OCI-LY3 (cell line): ENCODE data around the gene TBX19.

Experiments used
- H2AFZ ChIP-seq: fragments of 200-600, 300-600 bp; shearing (Covaris generic); 2 replicates; pipeline ENCODE4 v1.6.0; 2014; ENCODE audit warnings: antibody characterized with exemption, low read depth, low read length
- H3K27ac ChIP-seq: fragments of 200-600, 300-600 bp; sonication (generic); 2 replicates; pipeline ENCODE4 v1.5.1; 2014; ENCODE audit warnings: mild to moderate bottlenecking, low read length, moderate library complexity, mixed read lengths
- H3K27me3 ChIP-seq: fragments of 200-600, 300-600 bp; sonication (generic); 2 replicates; pipeline ENCODE4 v1.6.1; 2014; ENCODE audit warnings: low read depth, low read length, mixed read lengths
- H3K36me3 ChIP-seq: fragments of 200-600, 300-600 bp; sonication (generic); replicated peaks from 2 replicates; pipeline ENCODE3; 2014; ENCODE audit warnings: low read depth, low read length, mixed read lengths
- H3K4me1 ChIP-seq: fragments of 300-600, 200-600 bp; sonication (generic); 2 replicates; pipeline ENCODE4 v1.6.1; 2014; ENCODE audit warnings: low read length, mixed read lengths
- H3K4me2 ChIP-seq: fragments of 200-600, 300-600 bp; sonication (generic); 2 replicates; pipeline ENCODE4 v1.6.1; 2014; ENCODE audit warnings: low read length, mixed read lengths
- H3K4me3 ChIP-seq: fragments of 300-600, 200-600 bp; sonication (generic); 2 replicates; pipeline ENCODE4 v1.5.1; 2014; ENCODE audit warnings: antibody characterized with exemption, mild to moderate bottlenecking, low read length, moderate library complexity
- H3K79me2 ChIP-seq: fragments of 300-600, 200-600 bp; shearing (Covaris generic); 2 replicates; pipeline ENCODE4 v1.6.1; 2014; ENCODE audit warnings: mild to moderate bottlenecking, low read length, mixed read lengths
- H3K9ac ChIP-seq: fragments of 300-600, 200-600 bp; shearing (Covaris generic); 2 replicates; pipeline ENCODE4 v1.6.0; 2014; ENCODE audit warnings: mild to moderate bottlenecking, low read length, moderate library complexity
- H3K9me3 ChIP-seq: fragments of 200-600, 300-600 bp; shearing (Covaris generic); 2 replicates; pipeline ENCODE4 v1.6.1; 2014; ENCODE audit warnings: low read length, mixed read lengths; ENCODE audit not compliant: insufficient read depth
- H4K20me1 ChIP-seq: fragments of 200-600, 300-600 bp; sonication (generic); 2 replicates; pipeline ENCODE4 v1.6.1; 2016; ENCODE audit warnings: low read length, mixed read lengths; ENCODE audit not compliant: insufficient read depth
- CTCF ChIP-seq: fragments of 200-600, 300-600 bp; sonication (generic); IDR thresholded peaks from 2 replicates; pipeline ENCODE4 v1.5.1; 2014; ENCODE audit warnings: antibody characterized with exemption, low read length, low read depth
- EZH2phosphoT487 ChIP-seq: fragments of 200-600 bp; shearing (Covaris generic); IDR thresholded peaks from 2 replicates; pipeline ENCODE4 v1.6.1; 2018; ENCODE audit warnings: antibody characterized with exemption, mixed run types, low read depth

Gene TBX19

DNA sequence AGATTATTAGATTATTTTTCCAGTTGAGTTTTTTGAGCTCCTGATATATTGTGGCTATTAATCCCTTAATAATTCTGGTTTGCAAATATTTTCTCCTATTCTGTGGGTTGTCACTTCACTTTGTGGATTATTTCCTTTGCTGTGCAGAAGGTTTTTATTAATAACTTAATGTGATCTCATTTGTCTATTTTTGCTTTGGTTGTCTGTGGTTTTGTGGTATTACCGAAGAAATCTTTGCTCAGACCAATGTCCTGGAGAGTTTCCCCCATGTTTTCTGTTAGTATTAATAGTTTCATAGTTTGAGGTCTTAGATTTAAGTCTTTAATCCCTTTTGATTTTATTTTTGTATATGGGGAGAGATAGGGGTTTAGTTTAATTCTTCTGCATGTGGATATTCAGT, 7.1 kb upstream of the TBX19 start:
- TF ChIP-seq EZH2phosphoT487 = no peak
- TF ChIP-seq CTCF = no peak
- Histone ChIP-seq H3K9me3 (no peaks in the 10 kb centered on the region), H3K4me1 (no peaks in the 10 kb centered on the region), H3K79me2 (no peaks in the 10 kb centered on the region), H3K36me3 (no peaks in the 10 kb centered on the region), H3K4me2 (no peak overlapping the region), H3K27ac (no peak overlapping the region), H3K9ac (no peak overlapping the region), H4K20me1 (no peaks in the 10 kb centered on the region), H2AFZ (no peak overlapping the region), H3K4me3 (no peak overlapping the region), H3K27me3 (no peaks in the 10 kb centered on the region)

- H2AFZ ChIP-seq = no peak overlapping the region
- no peak for TF ChIP-seq EZH2phosphoT487
- no peak for TF ChIP-seq CTCF
- H3K4me3 ChIP-seq = no peak overlapping the region
- H3K27me3 ChIP-seq = no peaks in the 10 kb centered on the region
- no peak overlapping the region for H3K9ac ChIP-seq
- no peaks in the 10 kb centered on the region for H3K9me3 ChIP-seq
- H4K20me1 ChIP-seq = no peaks in the 10 kb centered on the region
- H3K79me2 ChIP-seq = no peaks in the 10 kb centered on the region
- H3K4me2 ChIP-seq = no peak overlapping the region
- H3K4me1 ChIP-seq = no peaks in the 10 kb centered on the region
- no peak overlapping the region for H3K27ac ChIP-seq
- H3K36me3 ChIP-seq = no peaks in the 10 kb centered on the region
These were observed 1.4 kb upstream of the TBX19 start for GRCh38 chr1:168279253-168279652.

GRCh38 chr1:168281603-168282325, 1.1 kb downstream of the TBX19 start:
- Histone ChIP-seq H4K20me1 (no peaks in the 10 kb centered on the region), H3K79me2 (no peaks in the 10 kb centered on the region), H3K27me3 (no peaks in the 10 kb centered on the region), H3K27ac (no peak overlapping the region), H3K4me2 (no peak overlapping the region), H3K4me1 (no peaks in the 10 kb centered on the region), H3K36me3 (no peaks in the 10 kb centered on the region), H3K9me3 (no peaks in the 10 kb centered on the region), H2AFZ (no peak overlapping the region), H3K9ac (no peak overlapping the region), H3K4me3 (no peak overlapping the region)
- TF ChIP-seq EZH2phosphoT487 = no peak
- TF ChIP-seq CTCF = no peak

GRCh38 chr1:168285521-168285790, 4.8 kb downstream of the TBX19 start:
- H3K4me1 ChIP-seq = no peaks in the 10 kb centered on the region
- no peak overlapping the region for H3K4me2 ChIP-seq
- H4K20me1 ChIP-seq = no peaks in the 10 kb centered on the region
- H3K9ac ChIP-seq = no peak overlapping the region
- no peaks in the 10 kb centered on the region for H3K36me3 ChIP-seq
- no peaks in the 10 kb centered on the region for H3K79me2 ChIP-seq
- H3K9me3 ChIP-seq = no peaks in the 10 kb centered on the region
- TF ChIP-seq EZH2phosphoT487 = no peak
- TF ChIP-seq CTCF = no peak
- no peak overlapping the region for H3K27ac ChIP-seq
- H3K27me3 ChIP-seq = no peaks in the 10 kb centered on the region
- no peak overlapping the region for H3K4me3 ChIP-seq
- H2AFZ ChIP-seq = no peak overlapping the region
